ENCODE results near the gene SCN2B.

SCN2B gene

GRCh38 chr11:118175993-118176777, at the start of gene SCN2B:
TSS of gene SCN2B (minus strand) at chr11:118176639. CDS start at chr11:118176431, 208 bp downstream.
- no peak for TF ChIP-seq CTCF (IDR thresholded peaks at IDR 0.05; ENCODE audit: low read depth, low read length, missing control alignments)
- no peak within 1 kb of the TSS for H3K4me3 ChIP-seq (replicated peaks; ENCODE audit: low read depth, low read length)
- DNase-seq (ENCODE audit: extremely low read depth, low read depth) = no peak

- no peak within 1 kb of the TSS for H3K4me3 ChIP-seq (replicated peaks; ENCODE audit: low read depth, low read length)
- no peak for TF ChIP-seq CTCF (IDR thresholded peaks at IDR 0.05; ENCODE audit: low read depth, low read length, missing control alignments)
- DNase-seq (ENCODE audit: extremely low read depth, low read depth) = no peak
These were observed 48.2 kb upstream of the SCN2B start, which contains the start of gene JAML for GRCh38 chr11:118224511-118225188. TSS of gene JAML (minus strand) at chr11:118225011. CDS start at chr11:118214866, 10,145 bp downstream.

- DNase-seq (ENCODE audit: extremely low read depth, low read depth) = no peak
- no peak for TF ChIP-seq CTCF (IDR thresholded peaks at IDR 0.05; ENCODE audit: low read depth, low read length, missing control alignments)
- H3K4me3 ChIP-seq (replicated peaks; ENCODE audit: low read depth, low read length) = no peak overlapping the region
These were observed 47.6 kb upstream of the SCN2B start for GRCh38 chr11:118223992-118224391.

- TF ChIP-seq CTCF (IDR thresholded peaks at IDR 0.05; ENCODE audit: low read depth, low read length, missing control alignments) = no peak
- no peak overlapping the region for H3K4me3 ChIP-seq (replicated peaks; ENCODE audit: low read depth, low read length)
- DNase-seq (ENCODE audit: extremely low read depth, low read depth) = no peak
These were observed 47.1 kb upstream of the SCN2B start for GRCh38 chr11:118223570-118223969.

GRCh38 chr11:118222437-118222836, 46.0 kb upstream of the SCN2B start:
- no peak for TF ChIP-seq CTCF (IDR thresholded peaks at IDR 0.05; ENCODE audit: low read depth, low read length, missing control alignments)
- DNase-seq (ENCODE audit: extremely low read depth, low read depth) = no peak
- H3K4me3 ChIP-seq (replicated peaks; ENCODE audit: low read depth, low read length) = no peak overlapping the region

GRCh38 chr11:118221419-118221818, 45.0 kb upstream of the SCN2B start:
- DNase-seq (ENCODE audit: extremely low read depth, low read depth) = no peak
- no peak overlapping the region for H3K4me3 ChIP-seq (replicated peaks; ENCODE audit: low read depth, low read length)
- no peak for TF ChIP-seq CTCF (IDR thresholded peaks at IDR 0.05; ENCODE audit: low read depth, low read length, missing control alignments)
